Omental fat pad (tissue), 4 donors: Measurements from ENCODE around the gene DACH1. TPM values are rescaled to one million over a fixed set of nuclear protein-coding genes. Genes with fewer than 3 reads are reported as not detected.

Source experiments
- ATAC-seq: fragments of 150-250 bp; one replicate; pipeline ENCODE4 v1.9.1; 2016; ENCODE audit warnings: mild to moderate bottlenecking, moderate library complexity; ENCODE audit not compliant: low FRiP score
- DNase-seq: peaks from one replicate; pipeline ENCODE4 v3.0.0-alpha.2; 2019; ENCODE audit warnings: low spot score
- total RNA-seq, 4 donors: library from RNA; depleted of rRNA; stranded (reverse); fragments of >200 nt; gene quantifications; one replicate each; pipeline ENCODE4 v1.1.0, GENCODE V29; 2016
- TF ChIP-seq, protein P1 (sequence below), 3 donors: fragments of 450-650 bp; IDR thresholded peaks; one replicate each; pipeline ENCODE4 v1.5.1; 2016 to 2017; ENCODE audit warnings: antibody characterized with exemption in 3 of 3, mild to moderate bottlenecking in 3 of 3, moderate library complexity in 2 of 3

Gene DACH1
- total RNA-seq, 4 donors from 2014 or later: 1.1 to 10.4 (median 2.8) TPM

DNA sequence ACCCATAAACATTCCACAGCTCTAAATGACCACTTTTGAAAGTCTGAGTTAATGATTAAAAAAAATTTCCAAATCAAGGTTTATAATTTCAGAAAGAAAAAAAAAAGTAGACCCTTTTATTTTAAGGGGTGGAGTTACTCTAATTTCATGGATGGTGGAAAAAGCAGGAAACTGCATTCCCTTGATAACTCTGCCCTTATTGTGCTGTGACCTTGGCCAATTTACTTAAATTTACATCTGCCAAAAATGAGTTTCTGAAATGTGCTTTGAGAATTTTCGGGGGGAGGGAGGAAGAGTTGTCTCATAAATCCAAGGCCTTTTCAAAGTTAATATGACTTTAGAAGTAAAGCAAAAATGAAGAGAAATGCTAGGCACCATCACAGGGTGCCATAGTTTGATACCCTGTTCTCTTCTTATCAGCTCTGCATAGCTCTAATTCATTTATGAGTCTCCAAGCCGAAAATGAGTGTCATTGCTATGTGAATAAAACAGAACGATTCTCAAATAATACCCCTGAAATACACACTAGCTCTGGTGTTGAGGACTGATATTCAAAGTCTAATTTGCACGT, 367.0 kb downstream of the DACH1 start:
- TF ChIP-seq, protein P1, sequence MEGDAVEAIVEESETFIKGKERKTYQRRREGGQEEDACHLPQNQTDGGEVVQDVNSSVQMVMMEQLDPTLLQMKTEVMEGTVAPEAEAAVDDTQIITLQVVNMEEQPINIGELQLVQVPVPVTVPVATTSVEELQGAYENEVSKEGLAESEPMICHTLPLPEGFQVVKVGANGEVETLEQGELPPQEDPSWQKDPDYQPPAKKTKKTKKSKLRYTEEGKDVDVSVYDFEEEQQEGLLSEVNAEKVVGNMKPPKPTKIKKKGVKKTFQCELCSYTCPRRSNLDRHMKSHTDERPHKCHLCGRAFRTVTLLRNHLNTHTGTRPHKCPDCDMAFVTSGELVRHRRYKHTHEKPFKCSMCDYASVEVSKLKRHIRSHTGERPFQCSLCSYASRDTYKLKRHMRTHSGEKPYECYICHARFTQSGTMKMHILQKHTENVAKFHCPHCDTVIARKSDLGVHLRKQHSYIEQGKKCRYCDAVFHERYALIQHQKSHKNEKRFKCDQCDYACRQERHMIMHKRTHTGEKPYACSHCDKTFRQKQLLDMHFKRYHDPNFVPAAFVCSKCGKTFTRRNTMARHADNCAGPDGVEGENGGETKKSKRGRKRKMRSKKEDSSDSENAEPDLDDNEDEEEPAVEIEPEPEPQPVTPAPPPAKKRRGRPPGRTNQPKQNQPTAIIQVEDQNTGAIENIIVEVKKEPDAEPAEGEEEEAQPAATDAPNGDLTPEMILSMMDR (IDR thresholded peaks at IDR 0.05): no peak
- DNase-seq (no peak), ATAC-seq (no peak)

DNA sequence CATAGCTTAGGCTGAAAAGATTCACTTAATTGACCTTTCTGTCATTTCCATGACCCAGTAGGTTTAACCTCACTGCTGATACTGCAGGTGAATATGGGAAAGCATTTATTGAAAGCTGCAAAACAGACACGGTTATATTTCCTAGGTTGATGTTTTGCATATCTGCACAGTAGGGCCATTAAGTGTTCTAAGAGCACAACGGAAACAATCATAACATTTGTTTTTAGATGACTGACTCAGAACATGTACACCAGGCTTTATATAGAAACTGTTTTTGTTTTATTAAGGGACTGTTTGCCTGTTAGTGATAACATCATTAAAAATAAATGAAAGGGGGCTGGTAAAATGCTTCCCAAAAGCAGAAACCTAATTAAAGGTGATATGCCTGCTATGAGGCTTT, 367.8 kb downstream of the DACH1 start:
- no peak for DNase-seq
- TF ChIP-seq, protein P1 (IDR thresholded peaks at IDR 0.05): no peak
- ATAC-seq: no peak

GRCh38 chr13:71493189-71493588, 373.8 kb downstream of the DACH1 start:
- DNase-seq: no peak
- ATAC-seq: no peak
- TF ChIP-seq, protein P1 (IDR thresholded peaks at IDR 0.05): no peak

- no peak for DNase-seq
- TF ChIP-seq, protein P1 (IDR thresholded peaks at IDR 0.05): no peak
- ATAC-seq: no peak
These were observed 374.6 kb downstream of the DACH1 start for GRCh38 chr13:71492346-71492871.

- ATAC-seq (no peak), DNase-seq (no peak)
- TF ChIP-seq, protein P1 (IDR thresholded peaks at IDR 0.05): no peak
These were observed 376.0 kb downstream of the DACH1 start for GRCh38 chr13:71491010-71491409.

- TF ChIP-seq, protein P1 (IDR thresholded peaks at IDR 0.05): no peak
- ATAC-seq (no peak), DNase-seq (no peak)
These were observed 378.0 kb downstream of the DACH1 start for GRCh38 chr13:71489041-71489440.

DNA sequence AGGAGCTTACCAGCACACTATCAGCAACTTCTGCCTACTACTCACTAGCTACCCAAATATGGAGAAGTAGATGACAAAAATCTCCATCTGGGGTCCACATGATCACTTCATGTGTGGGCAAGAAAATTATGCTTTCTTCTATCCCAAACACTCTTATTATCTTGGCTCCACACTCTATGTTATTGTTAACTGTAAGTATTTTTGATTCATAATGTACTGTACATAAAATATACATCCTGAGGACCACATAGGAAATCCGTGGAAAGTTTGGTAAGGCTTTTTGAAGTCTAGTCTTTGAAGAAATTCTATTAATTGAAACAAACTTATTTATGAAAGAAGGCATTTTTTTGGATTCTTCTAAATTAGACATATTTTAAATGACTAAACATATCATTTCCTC, 378.8 kb downstream of the DACH1 start:
- no peak for DNase-seq
- TF ChIP-seq, protein P1 (IDR thresholded peaks at IDR 0.05): no peak
- no peak for ATAC-seq
